A549 (cell line): ENCODE measurements around the gene LYRM7. TPM values are rescaled to one million over a fixed set of nuclear protein-coding genes. Genes with fewer than 3 reads are reported as not detected.

Source experiments
- ATAC-seq, 2 experiments: fragments of 200-7000 bp in 1 of 2; fragments of >200 bp in 1 of 2; cut with Nextera tagmentation in 1 of 2; cut with Tn5 transposase in 1 of 2; 3 replicates each; pipeline versions ENCODE4 v1.8.0 to v1.9.1; 2018 to 2020; ENCODE audit warnings: mild to moderate bottlenecking in 1 of 2, moderate library complexity in 1 of 2
- CTCF ChIA-PET: fragments of 300-600 bp; sonication (Branson Sonifier 250); formaldehyde crosslinking; extraction: SDS; loops from one replicate; lab custom pipeline; 2021; ENCODE audit warnings: antibody characterized with exemption, inconsistent platforms; lab: Yijun Ruan, JAX
- POLR2A ChIA-PET: fragments of 350-600 bp; formaldehyde crosslinking; extraction: SDS; loops from one replicate; lab custom pipeline; 2021; ENCODE audit warnings: antibody characterized with exemption, inconsistent platforms; lab: Yijun Ruan, JAX
- DNase-seq, 2 experiments: peaks; one replicate each; pipeline versions ENCODE4 v3.0.0 to v3.0.0-alpha.2; 2011 to 2016; ENCODE audit warnings: low read depth in 1 of 2, low spot score in 1 of 2
- FAIRE-seq: peaks from 2 replicates; lab custom pipeline; 2011; peaks lifted over from hg19 to GRCh38; lab: Jason Lieb, UNC
- H3K27ac ChIP-seq, 2 experiments: fragments of >200 bp; sonication (Bioruptor Twin); formaldehyde crosslinking; 3 replicates each; pipeline ENCODE4 v1.5.1; 2016 to 2017
- H3K4me1 ChIP-seq: fragments of >200 bp; sonication (Bioruptor Twin); formaldehyde crosslinking; 3 replicates; pipeline ENCODE4 v1.6.1; 2016
- H3K4me2 ChIP-seq: fragments of >200 bp; sonication (Bioruptor Twin); formaldehyde crosslinking; 3 replicates; pipeline ENCODE4 v1.6.1; 2016
- H3K4me3 ChIP-seq: fragments of >200 bp; sonication (Bioruptor Twin); formaldehyde crosslinking; 3 replicates; pipeline ENCODE4 v1.5.1; 2016
- H3K9me3 ChIP-seq: fragments of >200 bp; sonication (Bioruptor Twin); formaldehyde crosslinking; 3 replicates; pipeline ENCODE4 v1.6.1; 2016
- BHLHE40 ChIP-seq: IDR thresholded peaks from 2 replicates; pipeline ENCODE4 v1.6.1; 2012; ENCODE audit warnings: low read depth, low read length, inconsistent platforms
- CEBPB ChIP-seq, 2 experiments: fragments of >200 bp in 1 of 2; sonication (Bioruptor Twin) in 1 of 2; formaldehyde crosslinking in 1 of 2; IDR thresholded peaks; 2 replicates each; pipeline ENCODE4 v1.6.1; 2012 to 2016
- EHF ChIP-seq: fragments of 250-450 bp; sonication (Bioruptor Pico); IDR thresholded peaks from 2 replicates; pipeline ENCODE4 v1.5.0; 2020; ENCODE audit warnings: mild to moderate bottlenecking
- ELK1 ChIP-seq: fragments of 150-350 bp; IDR thresholded peaks from 2 replicates; pipeline ENCODE4 v1.6.1; 2014; ENCODE audit warnings: low read depth, mild to moderate bottlenecking, low read length
- ESRRA ChIP-seq: fragments of 150-350 bp; IDR thresholded peaks from 2 replicates; pipeline ENCODE4 v1.6.1; 2014; ENCODE audit warnings: mild to moderate bottlenecking, low read length, borderline replicate concordance
- FOSL2 ChIP-seq, 2 experiments: fragments of 450-650 bp in 1 of 2; fragments of >200 bp in 1 of 2; sonication (Bioruptor Twin) in 1 of 2; formaldehyde crosslinking; IDR thresholded peaks; 2 replicates each; pipeline versions ENCODE4 v1.5.0 to v1.6.1; 2016 to 2020; ENCODE audit warnings: mild to moderate bottlenecking in 1 of 2, moderate library complexity in 1 of 2
- HDAC2 ChIP-seq: fragments of 200-600 bp; sonication (generic); IDR thresholded peaks from 2 replicates; pipeline ENCODE4 v1.6.1; 2016
- HES2 ChIP-seq: fragments of >200 bp; sonication (Bioruptor Twin); formaldehyde crosslinking; IDR thresholded peaks from 2 replicates; pipeline ENCODE4 v1.6.1; 2016
- HEYL ChIP-seq: fragments of 250-450 bp; sonication (Bioruptor Pico); IDR thresholded peaks from 2 replicates; pipeline ENCODE4 v1.8.0; 2021; ENCODE audit warnings: mild to moderate bottlenecking, moderate library complexity
- HMGXB4 ChIP-seq: fragments of 250-450 bp; sonication (Bioruptor Pico); IDR thresholded peaks from 2 replicates; pipeline ENCODE4 v1.5.0; 2021; ENCODE audit warnings: mild to moderate bottlenecking, moderate library complexity, borderline replicate concordance
- JUN ChIP-seq, 2 experiments: fragments of >200 bp; sonication (Bioruptor Twin); formaldehyde crosslinking; IDR thresholded peaks; 2 replicates in 1 of 2; 3 replicates in 1 of 2; pipeline ENCODE4 v1.6.1; 2016 to 2017
- JUNB ChIP-seq: fragments of >200 bp; sonication (Bioruptor Twin); formaldehyde crosslinking; IDR thresholded peaks from 2 replicates; pipeline ENCODE4 v1.6.1; 2016
- KDM1A ChIP-seq: fragments of 200-600 bp; sonication (generic); IDR thresholded peaks from 2 replicates; pipeline ENCODE4 v1.6.1; 2016; ENCODE audit warnings: low read depth, mild to moderate bottlenecking
- MAFK ChIP-seq: fragments of 450-650 bp; IDR thresholded peaks from 2 replicates; pipeline ENCODE4 v1.6.1; 2014; ENCODE audit not compliant: partially characterized antibody
- MYC ChIP-seq: IDR thresholded peaks from 2 replicates; pipeline ENCODE4 v1.6.1; 2012; ENCODE audit warnings: mild to moderate bottlenecking, inconsistent platforms, low read length, improper control_type of control experiment, borderline replicate concordance
- NFE2L2 ChIP-seq: fragments of 150-350 bp; conservative IDR thresholded peaks from 2 replicates; pipeline ENCODE4 v1.6.1; 2014; ENCODE audit warnings: low read length
- NR3C1 ChIP-seq: fragments of >200 bp; sonication (Bioruptor Twin); formaldehyde crosslinking; IDR thresholded peaks from 3 replicates; pipeline ENCODE4 v1.6.1; 2017
- PHF8 ChIP-seq: fragments of 200-600 bp; sonication (generic); IDR thresholded peaks from 2 replicates; pipeline ENCODE4 v1.6.1; 2016; ENCODE audit warnings: low read depth, mild to moderate bottlenecking, antibody characterized with exemption, moderate library complexity, borderline replicate concordance
- POLR2AphosphoS2 ChIP-seq: conservative IDR thresholded peaks from 2 replicates; pipeline ENCODE4 v1.6.1; 2012; ENCODE audit warnings: low read length, improper control_type of control experiment, inconsistent platforms
- RAD21 ChIP-seq, 2 experiments: fragments of >200 bp in 1 of 2; sonication (Bioruptor Twin) in 1 of 2; formaldehyde crosslinking in 1 of 2; IDR thresholded peaks in 1 of 2; conservative IDR thresholded peaks in 1 of 2; 2 replicates in 1 of 2; 3 replicates in 1 of 2; pipeline ENCODE4 v1.6.1; 2012 to 2018; ENCODE audit warnings: inconsistent platforms in 1 of 2
- RCOR1 ChIP-seq: fragments of 150-350 bp; IDR thresholded peaks from 2 replicates; pipeline ENCODE4 v1.6.1; 2014; ENCODE audit warnings: antibody characterized with exemption, low read length, low read depth
- REST ChIP-seq: fragments of 200-600 bp; sonication (generic); IDR thresholded peaks from 2 replicates; pipeline ENCODE4 v1.6.1; 2016; ENCODE audit warnings: antibody characterized with exemption, mild to moderate bottlenecking, moderate library complexity
- RFX5 ChIP-seq: fragments of 450-650 bp; IDR thresholded peaks from 2 replicates; pipeline ENCODE4 v1.7.1; 2014; ENCODE audit warnings: antibody characterized with exemption, mild to moderate bottlenecking, moderate library complexity
- USF2 ChIP-seq: fragments of 450-650 bp; IDR thresholded peaks from 2 replicates; pipeline ENCODE4 v1.6.1; 2014; ENCODE audit warnings: antibody characterized with exemption
- ZFP36 ChIP-seq: fragments of 450-650 bp; IDR thresholded peaks from 2 replicates; pipeline ENCODE4 v1.6.1; 2014; ENCODE audit warnings: borderline replicate concordance; ENCODE audit not compliant: partially characterized antibody
- ZSCAN20 ChIP-seq: fragments of 250-450 bp; sonication (Bioruptor Pico); IDR thresholded peaks from 2 replicates; pipeline ENCODE4 v1.8.0; 2022; ENCODE audit warnings: mild to moderate bottlenecking, moderate library complexity
- polyA plus RNA-seq, 4 experiments: library from polyadenylated mRNA; depleted of rRNA in 3 of 4; stranded (reverse); fragments of >200 nt; fragmentation: RNase III in 1 of 4; extraction: RNeasy Plus Mini Kit Qiagen cat#74134 plus additional on column Dnase treatment in 1 of 4; gene quantifications; 2 replicates in 3 of 4; 3 replicates in 1 of 4; pipeline ENCODE4 v1.2.3, GENCODE V29; 2011 to 2017

Gene LYRM7
- polyA plus RNA-seq, 2 of the 4 experiments (the other 2 are of a cell fraction): 6.2 to 11.1 TPM

- ChIA-PET POLR2A (interaction anchor here (0.6 to 1.1 kb wide), 2 partner anchors 17 to 21 kb away, joined by 3 to 4 read pairs; partner anchors contain the start of gene CDC42SE2), CTCF (interaction anchor here (0.9 kb wide), 1 partner anchor 21 kb away, joined by 3 read pairs; the partner anchor contains the start of gene CDC42SE2)
- DNase-seq (peak in 1 of 2 experiments; percentile 76), FAIRE-seq (peak; percentile 76), ATAC-seq (peak; percentile 90 to 92)
- TF ChIP-seq NR3C1: no peak
- TF ChIP-seq USF2: no peak
- no peak for TF ChIP-seq JUN (IDR thresholded peaks at IDR 0.05)
- TF ChIP-seq RFX5: no peak
- no peak for TF ChIP-seq HMGXB4 (CRISPR knock-in tag)
- TF ChIP-seq MYC: no peak
- no peak for TF ChIP-seq HES2
- no peak for TF ChIP-seq ELK1
- no peak for TF ChIP-seq MAFK
- peak in 1 of 2 experiments; percentile 51; a peak in 1 of 4 replicates for TF ChIP-seq CEBPB (IDR thresholded peaks at IDR 0.05)
- peak; percentile 72 for TF ChIP-seq JUNB
- TF ChIP-seq NFE2L2: no peak
- no peak for TF ChIP-seq POLR2AphosphoS2
- TF ChIP-seq ZSCAN20 (CRISPR knock-in tag): no peak
- no peak for TF ChIP-seq EHF (CRISPR knock-in tag)
- TF ChIP-seq REST: no peak
- peak; percentile 83 for TF ChIP-seq FOSL2 (IDR thresholded peaks at IDR 0.05)
- peak; percentile 71 for TF ChIP-seq FOSL2 (CRISPR knock-in tag; IDR thresholded peaks at IDR 0.05)
- no peak for TF ChIP-seq ZFP36
- TF ChIP-seq RAD21 (conservative IDR thresholded peaks at IDR 0.05 in 1 of 2, IDR thresholded peaks at IDR 0.05 in 1 of 2): peak in 1 of 2 experiments; percentile 22; a peak in 1 of 5 replicates
- no peak for TF ChIP-seq KDM1A
- TF ChIP-seq BHLHE40: no peak
- no peak for TF ChIP-seq RCOR1
- TF ChIP-seq ESRRA: no peak
- no peak for TF ChIP-seq HDAC2
- no peak for TF ChIP-seq PHF8
- TF ChIP-seq HEYL: no peak
- Histone ChIP-seq H3K4me1 (peaks cover 38% of the 10 kb centered on the region), H3K9me3 (peaks cover 19% of the 10 kb centered on the region), H3K4me2 (peak overlapping the region; percentile 74), H3K4me3 (no peak overlapping the region), H3K27ac (peak overlapping the region; percentile 69 to 73)
Measured at GRCh38 chr5:131242728-131243255, 72.0 kb downstream of the LYRM7 start.
